Epithelial cell of prostate (primary cell): ENCODE measurements around the gene MRPL9.
"Not testable (repeated sequence)": the region's sequence is repeated elsewhere in the genome, so short reads cannot be mapped to it uniquely, and the experiment has no call there.

Experiments used
- DNase-seq: peaks from one replicate; pipeline ENCODE4 v3.0.0-alpha.2; 2011; ENCODE audit warnings: low read depth, low spot score
- H3K27ac ChIP-seq: fragments of 450-650 bp; 2 replicates; pipeline ENCODE4 v1.5.1; 2017; ENCODE audit warnings: mild to moderate bottlenecking

The MRPL9 gene

DNA sequence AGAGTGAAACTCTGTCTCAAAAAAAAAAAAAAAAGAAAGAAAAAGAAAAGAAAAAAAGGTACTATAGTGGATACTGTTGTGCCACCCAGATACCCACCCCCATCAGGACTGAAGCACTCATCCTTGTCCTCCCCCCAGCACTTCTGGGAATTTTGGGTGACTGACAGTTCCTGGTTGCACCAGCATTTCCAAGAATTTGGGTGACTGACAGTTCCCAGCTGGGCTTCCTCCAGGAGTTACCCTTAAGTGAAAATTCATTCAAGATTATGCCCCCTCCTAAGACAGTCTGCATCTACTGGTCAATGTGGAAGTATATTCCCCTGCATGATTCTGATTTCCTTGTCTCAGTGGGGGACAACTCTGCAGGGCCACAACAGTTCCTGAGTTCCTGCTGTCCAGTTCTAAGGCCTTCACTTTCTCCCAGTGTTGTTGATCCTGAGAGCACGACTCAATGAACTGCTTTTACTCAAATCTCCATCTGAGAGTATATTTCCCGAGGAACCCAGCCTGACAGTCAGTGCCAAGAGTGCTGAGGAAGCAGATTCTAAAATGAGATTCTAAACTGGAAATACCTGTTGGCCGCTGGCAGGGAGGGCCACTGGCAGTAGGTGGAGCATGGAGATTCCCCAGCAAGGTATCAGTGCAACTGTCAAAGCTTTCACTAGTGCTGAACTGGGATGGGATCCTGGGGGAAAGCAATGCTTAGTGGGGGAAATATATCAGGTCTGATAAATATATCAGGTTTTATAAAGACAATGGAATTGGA, 23.5 kb downstream of the MRPL9 start:
- DNase-seq = peak; percentile 33
- no peak overlapping the region for H3K27ac ChIP-seq

DNA sequence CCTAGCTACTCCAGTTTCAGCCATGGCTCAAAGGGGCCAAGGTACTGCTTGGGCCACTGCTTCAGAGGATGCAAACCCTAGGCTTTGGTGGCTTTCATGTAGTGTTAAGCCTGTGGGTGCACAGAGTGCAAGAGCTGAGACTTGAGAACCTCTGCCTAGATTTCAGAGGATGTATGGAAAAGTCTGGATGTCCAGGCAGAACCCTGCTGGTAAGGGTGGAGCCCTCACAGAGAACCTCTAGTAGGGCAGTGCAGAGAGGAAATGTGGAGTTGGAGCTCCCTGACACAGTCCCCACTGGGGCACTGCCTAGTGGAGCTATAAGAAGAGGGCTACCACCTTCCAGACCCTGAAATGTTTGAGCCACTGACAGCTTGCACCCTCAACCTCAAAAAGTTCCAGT, 25.8 kb downstream of the MRPL9 start:
- H3K27ac ChIP-seq = no peak overlapping the region
- DNase-seq = no peak

DNA sequence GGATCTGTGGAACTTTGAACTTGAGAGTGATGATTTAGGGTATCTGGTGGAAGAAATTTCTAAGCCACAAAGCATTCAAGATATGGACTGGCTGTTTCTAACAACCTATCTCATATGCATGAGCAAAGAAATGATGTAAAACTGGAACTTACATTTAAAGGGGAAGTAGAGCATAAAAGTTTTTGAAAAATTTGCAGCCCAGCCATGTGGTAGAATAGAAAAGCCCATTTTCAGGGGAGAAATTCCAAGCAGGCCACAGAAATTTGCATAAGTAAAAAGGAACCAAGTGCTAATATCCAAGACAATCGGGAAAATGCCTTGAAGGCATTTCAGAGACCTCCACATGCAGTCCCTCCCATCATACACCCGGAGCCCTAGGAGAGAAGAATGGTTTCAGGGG, 26.3 kb downstream of the MRPL9 start:
- no peak overlapping the region for H3K27ac ChIP-seq
- DNase-seq = no peak

DNA sequence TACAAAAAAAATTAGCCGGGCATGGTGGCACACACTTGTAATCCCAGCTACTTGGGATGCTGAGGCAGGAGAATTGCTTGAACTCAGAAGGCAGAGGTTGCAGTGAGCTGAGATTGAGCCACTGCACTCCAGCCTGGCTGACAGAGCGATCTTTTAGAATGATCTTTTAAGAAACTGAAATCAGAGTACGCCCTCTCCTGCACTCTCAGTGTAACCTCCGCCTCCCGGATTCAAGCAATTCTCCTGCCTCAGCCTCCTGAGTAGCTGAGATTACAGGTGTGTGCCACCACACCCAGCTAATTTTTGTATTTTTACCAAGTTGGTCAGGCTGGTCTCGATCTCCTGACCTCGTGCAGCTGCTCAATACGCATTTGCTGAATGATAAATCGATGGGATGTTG, 29.3 kb downstream of the MRPL9 start:
- H3K27ac ChIP-seq = not testable (repeated sequence)

DNA sequence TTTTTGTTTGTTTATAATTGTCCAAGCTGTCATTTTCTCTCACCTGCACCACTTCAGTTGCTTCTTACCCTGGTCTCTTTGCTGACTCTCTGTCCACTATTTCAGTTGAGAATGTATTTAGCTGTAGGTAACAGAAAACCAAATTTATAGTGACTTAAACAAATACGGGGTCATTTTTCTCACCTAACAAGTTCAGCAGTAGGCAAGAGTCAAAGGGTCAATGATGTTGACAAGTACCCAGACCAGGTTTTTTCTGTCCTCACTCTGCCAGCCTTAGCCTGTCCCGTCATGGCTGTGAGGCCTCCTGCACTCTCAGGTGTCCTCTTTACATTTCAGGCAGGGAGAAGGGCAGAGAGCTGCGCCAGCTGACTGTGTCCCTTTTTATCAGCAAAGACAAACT, 30.2 kb downstream of the MRPL9 start:
- H3K27ac ChIP-seq = no peak overlapping the region
- no peak for DNase-seq

More for the DNA sequence above, 29.3 kb downstream of the MRPL9 start:
- not testable (repeated sequence) for DNase-seq

DNA sequence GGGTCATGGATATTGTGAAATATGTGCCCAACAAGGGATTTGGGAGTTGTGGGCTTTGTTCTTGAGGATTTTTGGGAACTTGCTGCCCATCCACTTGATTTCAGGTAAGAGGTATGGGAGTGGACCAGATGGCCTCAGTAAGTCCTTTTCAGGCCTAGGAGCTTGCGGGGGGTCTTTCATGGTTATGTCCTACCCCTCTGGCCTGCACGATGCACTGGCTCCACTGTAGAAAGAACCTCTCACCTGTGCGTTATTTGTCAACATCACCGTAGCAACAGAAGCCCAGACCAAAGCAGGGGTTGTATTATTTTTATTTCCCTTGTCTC, 33.4 kb downstream of the MRPL9 start:
- no peak for DNase-seq
- H3K27ac ChIP-seq = no peak overlapping the region

DNA sequence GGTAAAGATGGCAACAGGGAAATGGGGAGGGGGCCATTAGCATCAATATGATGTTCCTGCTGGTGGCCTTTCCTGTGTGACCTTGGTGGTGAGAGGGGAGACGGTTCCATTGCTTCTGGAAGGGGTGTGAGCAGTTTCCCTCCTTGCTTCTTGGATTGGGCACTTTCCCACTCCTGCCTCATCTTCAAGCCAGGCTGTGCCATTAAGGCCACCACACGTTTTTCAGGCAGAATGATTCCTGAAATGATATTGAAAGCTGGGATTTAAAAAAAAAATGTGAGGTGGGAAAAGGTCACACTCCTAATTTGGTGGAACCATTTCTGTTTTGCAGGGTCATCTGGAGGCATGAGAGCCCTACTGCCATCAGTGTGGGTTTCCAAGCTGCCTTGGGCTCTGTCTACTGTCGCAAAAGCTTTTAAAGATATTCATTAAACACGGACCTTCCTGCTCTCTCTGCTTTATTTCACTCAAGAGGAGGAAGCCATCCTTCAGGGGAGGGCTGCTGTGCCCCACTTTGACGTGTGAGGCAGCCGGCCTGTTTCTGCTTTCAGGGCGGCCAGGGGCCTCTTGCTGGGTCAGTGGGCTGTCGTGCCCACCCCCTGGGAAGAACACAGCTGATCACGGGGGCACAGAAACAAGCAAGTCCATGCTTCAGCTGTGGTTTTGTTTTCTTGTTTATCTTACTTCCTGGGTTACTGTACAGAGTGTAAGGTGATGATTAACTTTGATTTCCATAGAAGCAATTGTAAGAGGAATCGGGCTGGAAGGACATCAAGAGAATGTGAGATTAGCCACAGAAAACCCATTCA, 33.9 kb downstream of the MRPL9 start:
- H3K27ac ChIP-seq = no peak overlapping the region
- DNase-seq = no peak

DNA sequence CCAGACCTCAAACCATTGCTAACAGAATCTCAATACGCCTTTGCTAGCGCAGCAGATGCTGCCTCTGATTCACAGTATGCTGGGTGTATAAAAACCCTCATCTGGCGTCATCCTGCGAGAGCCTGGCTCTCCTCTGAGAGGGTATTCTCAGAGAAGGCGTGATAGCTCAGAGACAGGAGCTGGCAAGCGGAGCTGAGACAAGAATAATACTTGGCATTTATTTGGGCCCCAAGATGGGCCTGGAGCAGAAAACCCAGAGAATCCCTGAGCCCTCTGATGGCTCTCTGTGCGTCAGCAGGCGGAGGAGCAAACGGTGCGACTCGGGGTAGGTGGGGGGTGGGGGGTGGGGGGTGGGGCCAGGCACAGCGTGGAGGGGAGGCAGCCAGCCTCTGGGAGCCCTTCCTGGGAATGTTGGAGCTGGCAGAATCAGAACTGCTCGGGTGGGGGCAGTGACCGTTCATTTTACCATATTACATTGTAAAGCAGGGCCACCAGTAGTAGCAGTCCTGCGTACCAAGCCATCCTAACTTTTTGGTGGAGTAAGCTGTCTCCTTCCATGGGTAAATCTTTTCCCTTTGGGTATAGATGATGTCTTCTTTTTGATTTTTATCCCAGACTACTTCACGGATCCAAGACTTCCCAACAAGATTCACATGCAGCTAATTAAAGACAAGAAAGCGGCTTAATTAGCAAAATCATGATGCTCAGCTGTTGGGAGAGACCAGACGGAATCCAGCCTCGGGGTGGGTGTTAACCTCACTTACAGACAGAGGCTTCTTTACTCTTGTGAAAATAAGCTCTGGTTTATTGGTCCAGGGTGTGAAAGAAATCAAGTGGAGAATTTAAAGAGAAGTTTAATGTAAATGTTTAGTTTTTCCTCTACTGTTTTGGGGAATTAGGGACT, 34.9 kb downstream of the MRPL9 start:
- no peak for DNase-seq
- no peak overlapping the region for H3K27ac ChIP-seq

DNA sequence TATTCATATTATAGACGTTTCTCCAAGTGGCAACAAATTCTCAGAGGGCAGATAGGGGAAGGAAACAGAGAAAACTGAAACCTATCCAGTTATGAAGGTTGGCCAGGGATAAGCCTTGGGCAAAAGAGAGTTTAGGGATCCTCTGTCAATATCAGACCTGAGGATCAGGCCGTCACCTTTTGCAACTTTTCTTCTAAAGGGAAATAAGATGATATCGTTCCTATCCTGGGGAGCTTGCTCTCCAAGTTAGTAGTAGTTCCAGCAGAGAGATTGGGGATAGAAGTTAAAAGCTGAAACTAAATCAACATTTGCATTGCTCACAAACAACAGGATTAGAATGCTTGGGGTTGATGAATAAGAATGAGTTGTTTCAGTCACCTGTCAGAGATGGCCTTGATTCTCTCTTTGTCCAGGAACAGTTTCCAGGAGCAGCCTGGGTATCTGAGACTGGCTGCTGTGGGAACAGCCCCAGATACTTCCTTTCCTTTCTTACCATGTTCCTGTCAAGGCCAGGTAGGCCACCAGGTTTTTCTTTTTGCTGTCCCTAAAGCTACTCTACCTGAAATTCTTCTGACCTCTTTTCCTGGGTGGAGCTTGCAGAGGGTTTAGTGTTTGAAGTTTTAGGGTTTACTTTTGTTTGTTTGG, 39.4 kb downstream of the MRPL9 start:
- DNase-seq = peak; percentile 22
- peak overlapping the region; percentile 19 for H3K27ac ChIP-seq

DNA sequence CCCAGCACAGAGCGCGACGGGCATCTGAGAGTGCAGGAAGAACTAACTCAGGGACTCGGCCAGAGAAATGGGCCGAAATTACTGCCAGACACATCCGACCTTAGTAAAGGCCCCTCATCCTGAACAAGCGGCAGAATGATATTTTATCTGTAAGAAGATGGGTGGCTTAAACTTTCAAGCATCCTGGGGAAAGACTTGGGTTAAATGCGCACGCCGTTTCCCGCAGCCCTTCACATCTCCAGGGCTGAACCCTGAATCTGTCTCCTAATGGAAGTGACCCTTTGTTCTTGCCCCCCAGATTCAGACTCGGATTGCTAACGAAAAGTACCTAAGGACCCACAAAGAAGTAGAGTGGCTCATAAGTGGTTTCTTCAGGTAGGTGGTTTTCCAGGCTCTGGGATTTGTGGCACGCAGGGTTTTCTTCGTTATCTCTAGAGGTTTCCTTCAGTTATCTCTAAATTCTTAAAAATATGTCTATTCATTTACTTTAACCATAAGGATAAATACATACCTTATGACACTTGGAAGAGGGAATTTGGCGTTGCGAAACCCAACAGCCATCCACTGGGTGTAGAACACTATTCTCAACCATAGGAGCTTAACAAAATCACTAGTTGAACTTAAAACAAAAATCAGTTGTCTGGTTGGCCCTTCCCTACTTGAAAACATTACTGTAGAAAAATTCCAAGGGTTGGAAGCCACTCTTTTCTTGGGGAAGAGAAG, 41.3 kb downstream of the MRPL9 start:
- DNase-seq = no peak
- no peak overlapping the region for H3K27ac ChIP-seq

DNA sequence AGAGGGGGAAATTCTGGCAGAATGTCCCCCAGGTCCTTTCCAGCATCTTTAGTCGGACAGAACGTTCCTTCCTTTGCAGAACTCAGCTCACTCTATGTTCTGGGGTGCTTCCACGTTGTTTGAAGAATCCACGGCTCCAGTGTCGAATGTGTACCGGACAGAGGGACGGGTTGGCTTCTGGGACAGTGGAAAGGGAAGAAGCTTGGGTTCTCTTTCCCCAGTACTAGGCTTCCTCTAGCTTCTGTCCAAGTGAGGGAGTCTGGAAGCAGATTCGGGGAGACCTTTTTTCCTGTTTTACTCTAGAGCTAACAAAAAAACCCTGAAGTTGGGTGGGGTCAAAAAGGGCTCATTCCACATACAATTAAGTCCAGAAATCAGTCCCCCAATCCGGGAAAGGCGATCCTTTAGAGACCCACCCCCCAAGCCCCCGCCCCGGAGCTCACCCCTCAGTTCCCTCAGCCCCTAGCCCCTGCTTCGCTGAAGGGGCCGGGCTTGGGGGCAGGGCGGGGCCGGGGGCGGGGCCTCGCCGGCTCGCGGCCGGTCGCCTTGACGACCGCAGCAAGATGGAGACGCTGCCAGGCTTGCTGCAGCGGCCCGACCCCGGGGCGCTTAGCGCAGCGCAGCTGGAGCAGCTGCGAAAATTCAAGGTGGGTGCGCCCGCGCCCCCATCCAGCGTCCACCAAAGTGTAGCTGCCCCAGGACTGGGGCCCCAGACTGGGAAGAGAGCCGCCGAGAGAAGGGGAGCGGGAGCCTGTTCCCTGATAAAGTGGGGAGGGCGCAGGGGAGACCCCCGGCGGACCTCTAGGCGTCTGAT, 42.1 kb downstream of the MRPL9 start, which contains the start of gene RIIAD1:
Gene RIIAD1 (plus strand): TSS at position 549 of the 814 bp plus-strand sequence. CDS start 15 bp downstream, at position 564.
- no peak within 1 kb of the TSS for H3K27ac ChIP-seq
- DNase-seq = no peak

DNA sequence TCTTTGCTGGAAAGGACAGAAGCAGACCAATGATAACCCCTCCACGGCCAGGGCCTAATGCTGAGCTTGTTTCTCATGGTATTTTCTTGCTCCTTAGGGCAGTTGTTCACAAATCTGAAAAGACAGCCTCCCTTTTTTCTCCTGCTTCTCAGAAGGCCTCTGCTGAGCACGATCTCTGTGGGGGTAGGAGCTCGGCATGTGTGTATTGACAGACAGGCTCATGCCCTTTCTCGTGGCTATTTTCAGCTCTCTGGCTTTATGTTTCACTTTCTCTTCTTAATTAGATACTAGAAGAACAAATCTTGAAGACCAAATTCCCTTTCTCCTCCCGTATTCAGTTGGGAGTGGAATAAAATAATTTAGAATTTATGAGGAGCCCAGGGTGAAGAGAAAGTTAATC, 42.7 kb downstream of the MRPL9 start:
- no peak overlapping the region for H3K27ac ChIP-seq
- DNase-seq = no peak

DNA sequence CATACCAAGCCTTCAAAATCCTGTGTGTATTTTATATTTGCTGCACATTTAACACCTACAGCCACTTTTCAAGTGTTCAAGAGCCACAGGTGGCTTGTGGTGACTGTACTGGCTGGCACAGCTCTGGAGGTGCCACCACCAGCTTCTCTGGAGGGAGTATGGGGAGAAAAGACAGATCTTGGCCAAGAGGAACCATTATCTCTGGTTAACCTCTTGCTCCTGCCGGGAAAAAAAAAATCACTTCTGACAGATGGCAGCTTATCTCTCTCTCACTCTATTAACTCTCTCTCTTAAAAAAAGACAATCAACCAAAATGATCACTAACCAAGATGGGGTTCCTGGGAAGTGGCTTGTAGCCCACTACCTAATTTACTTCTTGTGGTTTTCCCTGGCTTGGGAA, 43.2 kb downstream of the MRPL9 start:
- no peak overlapping the region for H3K27ac ChIP-seq
- no peak for DNase-seq

DNA sequence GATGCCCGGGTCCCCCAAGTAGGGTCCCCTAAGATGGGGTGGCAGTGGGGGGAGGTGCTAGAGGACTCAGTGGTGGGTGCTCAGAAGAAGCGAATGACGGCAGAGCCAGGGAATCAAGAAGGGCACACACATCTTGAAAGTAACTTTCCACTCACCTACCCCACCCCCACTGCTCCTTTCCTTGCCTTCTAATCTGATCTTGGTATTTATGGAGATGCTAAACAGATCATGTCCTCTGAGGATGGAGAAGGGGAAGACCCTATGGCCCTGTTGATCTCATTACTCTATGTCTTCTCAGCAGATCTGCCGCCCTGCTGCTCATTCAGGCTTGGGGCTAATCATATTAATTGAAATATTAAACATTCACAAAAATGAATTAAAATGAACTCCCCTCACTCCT, 44.6 kb downstream of the MRPL9 start:
- no peak overlapping the region for H3K27ac ChIP-seq
- DNase-seq = no peak

DNA sequence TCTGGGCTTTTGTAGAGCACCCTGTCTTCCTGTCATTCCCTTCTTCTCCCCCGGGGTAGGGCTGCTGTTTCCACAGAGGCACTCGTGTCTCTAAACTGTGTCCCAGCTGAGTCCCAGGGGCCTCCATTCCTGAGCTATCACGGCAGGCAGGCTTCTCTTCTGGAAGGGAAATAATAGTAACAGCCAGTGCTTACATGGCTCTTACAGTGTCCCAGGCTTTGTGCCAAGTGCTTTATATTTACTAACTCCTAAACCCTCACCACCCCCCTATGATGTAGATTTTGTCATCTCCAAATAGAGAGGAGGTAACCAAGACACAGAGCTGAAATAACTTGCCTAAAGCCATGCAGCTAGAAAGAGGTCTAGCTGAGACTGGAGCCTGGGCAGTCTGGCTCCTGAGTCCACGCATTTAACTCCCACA, 45.3 kb downstream of the MRPL9 start:
- no peak overlapping the region for H3K27ac ChIP-seq
- DNase-seq = no peak

DNA sequence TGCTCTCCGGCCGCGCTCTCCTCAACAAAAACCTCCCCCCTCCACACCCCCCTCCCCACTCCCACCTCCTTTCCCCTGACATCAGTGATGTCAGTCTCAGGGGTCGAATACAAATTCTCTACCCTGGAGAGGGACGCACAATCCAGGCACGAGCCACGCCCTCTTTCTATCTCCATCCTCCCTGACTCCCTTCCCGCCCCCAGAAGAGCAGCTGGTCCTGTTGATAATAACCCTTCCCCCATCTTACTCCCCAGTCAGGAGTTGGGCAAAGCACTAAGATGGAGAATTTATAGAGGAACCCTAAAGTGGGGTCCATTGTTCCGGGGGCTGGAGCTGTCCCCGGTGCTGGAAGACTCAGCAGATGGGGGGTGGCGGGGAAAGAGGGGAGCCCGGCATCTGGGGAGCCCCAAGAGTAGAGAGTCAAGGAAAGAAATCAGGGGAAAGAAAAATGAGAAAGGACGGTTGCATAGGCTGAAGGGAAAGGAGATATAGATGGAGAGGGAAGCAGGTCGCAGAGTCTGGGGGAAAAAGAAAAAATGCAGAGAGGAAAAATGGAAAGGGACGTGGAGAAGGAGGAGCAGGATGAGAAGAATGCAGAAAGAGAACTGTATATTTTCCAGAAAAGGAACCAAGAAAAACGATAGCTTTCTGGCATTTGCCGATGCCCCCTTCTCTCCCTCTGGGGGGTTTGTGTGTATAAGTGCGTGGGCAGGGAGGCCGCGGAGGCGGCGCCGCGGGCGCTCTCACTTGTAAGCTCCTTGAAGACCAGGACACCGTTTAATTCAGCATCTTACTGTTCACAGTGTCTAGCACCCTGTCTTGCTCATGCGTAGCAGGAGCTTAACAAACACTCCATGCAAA, 46.3 kb downstream of the MRPL9 start, which contains the start of gene CELF3:
Gene CELF3 (minus strand): TSS at position 33 of the 861 bp plus-strand sequence. CDS start 783 bp downstream, outside the sequence.
- no peak within 1 kb of the TSS for H3K27ac ChIP-seq
- DNase-seq = no peak

DNA sequence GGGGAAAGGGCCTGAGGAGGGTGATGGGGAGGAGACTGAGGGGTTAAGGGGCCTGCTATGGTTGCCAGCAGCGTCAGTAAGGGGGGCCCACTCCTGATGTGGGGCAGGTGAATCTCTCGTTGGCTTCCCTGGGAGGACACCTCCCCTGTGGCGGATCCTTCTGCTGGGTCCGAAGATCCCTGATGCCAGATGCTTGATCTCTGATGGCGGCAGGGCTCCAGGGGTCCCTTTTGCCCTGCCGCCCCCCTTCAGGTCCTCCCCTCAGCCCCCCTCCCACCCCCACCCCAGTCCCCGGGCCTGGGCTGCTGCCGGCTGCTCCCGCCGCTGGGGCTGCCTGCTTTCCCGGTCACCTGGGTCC, 46.9 kb downstream of the MRPL9 start:
- no peak for DNase-seq
- no peak overlapping the region for H3K27ac ChIP-seq
